ENCODE measurements around the gene CDK5R2. TPM values are rescaled to one million over a fixed set of nuclear protein-coding genes. Genes with fewer than 3 reads are reported as not detected.

CDK5R2 gene
- polyA plus RNA-seq, 1 donor from 2014 or later, result 2.0 TPM

- Histone ChIP-seq H3K4me2 (ENCODE audit: low read length) (no peak overlapping the region), H3K27ac (ENCODE audit: low read length) (no peak overlapping the region)
Observed at GRCh38 chr2:218984239-218985020, 25.0 kb downstream of the CDK5R2 start.

GRCh38 chr2:218985021-218985324 lies 25.5 kb downstream of the CDK5R2 start, which contains the start of gene FEV:
TSS of gene FEV (minus strand) at chr2:218985184. CDS start at chr2:218985075, 109 bp downstream.
- H2AFZ ChIP-seq (ENCODE audit: low read depth, low read length), result no peak within 1 kb of the TSS
- peak within 1 kb of the TSS; percentile 55 for H3K4me3 ChIP-seq (ENCODE audit: low read length)
- no peaks in the 10 kb centered on the region for H3F3A ChIP-seq (ENCODE audit: insufficient read depth, low read length, poor library complexity, severe bottlenecking)
- no peak within 1 kb of the TSS for H3K4me2 ChIP-seq (ENCODE audit: low read length)
- no peaks in the 10 kb centered on the region for H3K9me2 ChIP-seq (ENCODE audit: insufficient read depth, low read length)
- peak; percentile 16 for TF ChIP-seq EZH2 (IDR thresholded peaks at IDR 0.05; ENCODE audit: borderline replicate concordance, insufficient read depth, low read length, poor library complexity, severe bottlenecking)
- no peak for TF ChIP-seq REST (IDR thresholded peaks at IDR 0.05; ENCODE audit: borderline replicate concordance)
- no peaks in the 10 kb centered on the region for H4K20me1 ChIP-seq (ENCODE audit: insufficient read depth)
- H3K9ac ChIP-seq (ENCODE audit: low read length), result no peak within 1 kb of the TSS
- H3K36me3 ChIP-seq (ENCODE audit: insufficient read depth, low read length), result no peaks in the 10 kb centered on the region
- H3K9me3 ChIP-seq (ENCODE audit: low read length), result no peaks in the 10 kb centered on the region
- H3K79me2 ChIP-seq (replicated peaks; ENCODE audit: insufficient read depth, low read length), result no peaks in the 10 kb centered on the region
- no peak within 1 kb of the TSS for H3K27ac ChIP-seq (ENCODE audit: low read length)
- peaks cover 98% of the 10 kb centered on the region for H3K27me3 ChIP-seq (ENCODE audit: insufficient read depth, low read depth, low read length)

More at GRCh38 chr2:218984239-218985020, 25.0 kb downstream of the CDK5R2 start:
- Histone ChIP-seq H3K9me2 (ENCODE audit: insufficient read depth, low read length) (no peaks in the 10 kb centered on the region), H3K79me2 (replicated peaks; ENCODE audit: insufficient read depth, low read length) (no peaks in the 10 kb centered on the region), H4K20me1 (ENCODE audit: insufficient read depth) (no peaks in the 10 kb centered on the region), H2AFZ (ENCODE audit: low read depth, low read length) (no peak overlapping the region), H3F3A (ENCODE audit: insufficient read depth, low read length, poor library complexity, severe bottlenecking) (no peaks in the 10 kb centered on the region), H3K36me3 (ENCODE audit: insufficient read depth, low read length) (no peaks in the 10 kb centered on the region), H3K9me3 (ENCODE audit: low read length) (no peaks in the 10 kb centered on the region), H3K9ac (ENCODE audit: low read length) (no peak overlapping the region), H3K4me3 (ENCODE audit: low read length) (peak overlapping the region; percentile 55), H3K27me3 (ENCODE audit: insufficient read depth, low read depth, low read length) (peaks cover 98% of the 10 kb centered on the region)
- TF ChIP-seq CTCF (IDR thresholded peaks at IDR 0.05; ENCODE audit: poor library complexity, severe bottlenecking) (no peak), RAD21 (conservative IDR thresholded peaks at IDR 0.05) (no peak), EZH2 (IDR thresholded peaks at IDR 0.05; ENCODE audit: borderline replicate concordance, insufficient read depth, low read length, poor library complexity, severe bottlenecking) (peak; percentile 89)

- H3K27ac ChIP-seq (ENCODE audit: low read length), result no peak overlapping the region
- H3F3A ChIP-seq (ENCODE audit: insufficient read depth, low read length, poor library complexity, severe bottlenecking), result no peaks in the 10 kb centered on the region
- no peaks in the 10 kb centered on the region for H3K9me2 ChIP-seq (ENCODE audit: insufficient read depth, low read length)
- no peak overlapping the region for H3K9ac ChIP-seq (ENCODE audit: low read length)
- no peaks in the 10 kb centered on the region for H4K20me1 ChIP-seq (ENCODE audit: insufficient read depth)
- no peaks in the 10 kb centered on the region for H3K79me2 ChIP-seq (replicated peaks; ENCODE audit: insufficient read depth, low read length)
- peaks cover 98% of the 10 kb centered on the region for H3K27me3 ChIP-seq (ENCODE audit: insufficient read depth, low read depth, low read length)
- H3K36me3 ChIP-seq (ENCODE audit: insufficient read depth, low read length), result no peaks in the 10 kb centered on the region
- H3K4me2 ChIP-seq (ENCODE audit: low read length), result no peak overlapping the region
- peak overlapping the region; percentile 55 for H3K4me3 ChIP-seq (ENCODE audit: low read length)
- H3K9me3 ChIP-seq (ENCODE audit: low read length), result no peaks in the 10 kb centered on the region
- H2AFZ ChIP-seq (ENCODE audit: low read depth, low read length), result no peak overlapping the region
- TF ChIP-seq MXI1 (conservative IDR thresholded peaks at IDR 0.05; ENCODE audit: poor library complexity, severe bottlenecking) (peak; percentile 20), POLR2AphosphoS5 (IDR thresholded peaks at IDR 0.05) (no peak), SMC3 (conservative IDR thresholded peaks at IDR 0.05; ENCODE audit: poor library complexity) (no peak), REST (IDR thresholded peaks at IDR 0.05; ENCODE audit: borderline replicate concordance) (no peak), EZH2 (IDR thresholded peaks at IDR 0.05; ENCODE audit: borderline replicate concordance, insufficient read depth, low read length, poor library complexity, severe bottlenecking) (peak; percentile 76), EP300 (conservative IDR thresholded peaks at IDR 0.05; ENCODE audit: poor library complexity, severe bottlenecking) (no peak)
Observed at GRCh38 chr2:218985325-218986091, 26.0 kb downstream of the CDK5R2 start.

Data from neural cell (in vitro differentiated cells).